GM18508 (cell line): ENCODE measurements around the gene PCF11.
"Not testable (repeated sequence)": the region's sequence is repeated elsewhere in the genome, so short reads cannot be mapped to it uniquely, and the experiment has no call there.

Experiments used
- ATAC-seq: cut with Tn5 transposase; IDR thresholded peaks from one replicate; pipeline ENCODE4 v1.9.1; 2021; ENCODE audit warnings: moderate number of reproducible peaks; ENCODE audit not compliant: insufficient read depth, unreplicated experiment

The PCF11 gene

GRCh38 chr11:83191986-83192385 lies 35.1 kb downstream of the PCF11 start:
- ATAC-seq: no peak

DNA sequence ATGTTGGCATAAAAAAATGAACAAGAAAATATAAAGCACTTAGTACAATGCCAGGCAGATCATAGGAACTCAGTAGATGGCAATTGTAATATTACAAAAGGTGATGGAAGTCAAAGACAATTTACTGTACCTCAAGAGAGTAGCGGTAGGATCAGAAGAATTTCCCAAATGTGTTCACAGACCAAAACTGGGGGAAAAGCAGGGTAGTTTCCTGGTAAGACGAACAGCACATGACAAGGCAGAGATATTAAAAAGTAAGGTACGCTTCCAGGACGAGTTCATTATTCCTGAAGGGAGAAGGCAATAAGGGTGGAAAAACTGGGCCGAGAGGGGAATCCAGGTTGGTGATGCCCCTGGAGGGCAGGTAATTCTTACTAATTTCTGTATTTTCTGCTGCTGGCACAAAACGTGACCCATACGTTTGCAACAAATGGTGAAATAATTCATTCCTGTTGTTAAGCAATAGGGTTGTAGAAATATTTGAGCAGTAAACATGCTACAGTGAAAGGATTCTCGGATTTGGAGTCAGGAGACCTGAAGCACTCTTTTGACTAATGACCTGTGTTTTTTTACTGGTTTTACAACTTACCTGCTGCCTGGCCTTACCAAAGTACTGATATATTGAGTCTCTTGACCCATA lies 35.8 kb downstream of the PCF11 start:
- ATAC-seq: no peak

DNA sequence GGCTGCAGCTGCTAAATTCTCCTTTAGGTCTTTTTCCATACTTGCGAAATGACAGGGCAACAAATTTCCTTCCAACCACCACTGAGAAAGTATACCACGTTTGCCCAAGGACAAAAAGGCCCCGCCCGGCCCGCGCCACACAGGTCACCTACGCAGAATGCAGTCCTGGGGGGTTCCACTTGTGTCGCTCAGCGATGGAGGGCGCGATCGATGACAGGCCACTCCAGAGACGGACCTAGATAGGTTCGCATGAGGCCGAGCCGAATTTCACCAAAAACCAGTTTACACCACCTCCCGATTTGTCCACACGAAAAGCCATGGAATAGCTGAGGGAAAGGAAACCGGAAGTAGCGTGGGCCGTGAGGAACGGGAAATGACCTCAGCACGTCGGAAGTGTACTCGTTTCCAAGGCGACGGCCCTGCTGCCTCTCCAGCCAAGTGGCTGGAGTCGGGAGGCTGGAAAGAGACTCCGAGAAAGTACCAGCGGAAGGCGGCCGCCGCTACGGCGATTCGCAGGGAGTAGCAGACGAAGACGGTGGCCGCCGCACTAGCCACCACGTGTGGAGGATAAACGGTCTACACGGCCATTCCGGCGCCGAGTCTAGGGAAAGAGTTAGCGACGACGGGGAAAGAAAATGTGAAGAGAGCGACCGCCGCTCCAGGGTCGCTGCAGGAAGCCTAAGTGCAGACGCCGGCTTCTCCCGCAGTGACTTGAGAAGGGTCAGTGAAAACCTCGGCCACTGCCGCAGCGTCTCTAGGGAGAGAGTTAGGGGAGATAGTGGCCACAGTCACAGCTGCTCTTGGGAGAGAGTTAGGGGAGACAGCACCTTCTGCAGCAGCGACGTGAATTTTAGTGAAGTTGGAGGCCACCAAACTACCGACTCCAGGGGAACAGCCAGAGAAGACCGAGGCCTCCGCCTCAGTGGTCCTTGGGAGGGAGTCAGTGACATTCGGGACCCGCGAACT lies 36.7 kb downstream of the PCF11 start, which contains the start of gene ANKRD42:
Gene ANKRD42 (plus strand): TSS at position 398 of the 966 bp plus-strand sequence. CDS start 959 bp downstream, outside the sequence.
- ATAC-seq: peak; percentile 79

GRCh38 chr11:83194281-83195142 lies 37.6 kb downstream of the PCF11 start:
- peak; percentile 26 for ATAC-seq

DNA sequence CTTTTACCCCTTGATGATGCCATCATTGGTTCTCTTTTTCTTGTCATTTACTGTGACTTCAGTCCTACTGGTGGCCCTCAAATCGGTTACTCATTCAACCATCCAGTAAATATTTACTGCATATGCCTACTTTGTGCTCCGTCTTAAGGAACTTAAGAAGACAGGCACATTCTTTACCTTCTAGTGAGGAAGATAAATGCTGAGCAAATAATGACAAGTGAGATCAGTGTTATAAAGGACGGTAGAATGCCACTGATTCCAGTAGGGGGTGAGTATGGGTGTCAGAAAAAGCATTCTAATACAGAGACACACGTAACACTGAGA lies 38.2 kb downstream of the PCF11 start:
- ATAC-seq: no peak

DNA sequence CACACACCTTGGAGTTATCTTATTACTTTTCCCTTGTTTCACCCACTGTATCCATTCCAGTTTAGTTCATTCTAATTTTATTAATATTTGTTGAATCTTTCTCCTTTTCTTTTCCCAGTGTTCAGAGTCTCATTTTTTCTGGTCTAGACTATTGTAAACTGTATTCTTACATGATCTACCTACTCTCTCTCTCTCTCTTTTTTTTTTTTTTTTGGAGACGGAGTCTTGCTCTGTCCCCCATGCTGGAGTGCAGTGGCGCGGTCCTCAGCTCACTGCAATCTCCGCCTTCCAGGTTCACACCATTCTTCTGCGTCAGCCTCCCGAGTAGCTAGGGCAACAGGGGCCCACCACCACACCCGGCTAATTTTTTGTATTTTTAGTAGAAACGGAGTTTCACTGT lies 38.7 kb downstream of the PCF11 start:
- no peak for ATAC-seq

- no peak for ATAC-seq
Measured at GRCh38 chr11:83200035-83200434, 43.1 kb downstream of the PCF11 start.

- no peak for ATAC-seq
Measured at GRCh38 chr11:83205608-83206185, 48.8 kb downstream of the PCF11 start.

- no peak for ATAC-seq
Measured at GRCh38 chr11:83206221-83206620, 49.3 kb downstream of the PCF11 start.

DNA sequence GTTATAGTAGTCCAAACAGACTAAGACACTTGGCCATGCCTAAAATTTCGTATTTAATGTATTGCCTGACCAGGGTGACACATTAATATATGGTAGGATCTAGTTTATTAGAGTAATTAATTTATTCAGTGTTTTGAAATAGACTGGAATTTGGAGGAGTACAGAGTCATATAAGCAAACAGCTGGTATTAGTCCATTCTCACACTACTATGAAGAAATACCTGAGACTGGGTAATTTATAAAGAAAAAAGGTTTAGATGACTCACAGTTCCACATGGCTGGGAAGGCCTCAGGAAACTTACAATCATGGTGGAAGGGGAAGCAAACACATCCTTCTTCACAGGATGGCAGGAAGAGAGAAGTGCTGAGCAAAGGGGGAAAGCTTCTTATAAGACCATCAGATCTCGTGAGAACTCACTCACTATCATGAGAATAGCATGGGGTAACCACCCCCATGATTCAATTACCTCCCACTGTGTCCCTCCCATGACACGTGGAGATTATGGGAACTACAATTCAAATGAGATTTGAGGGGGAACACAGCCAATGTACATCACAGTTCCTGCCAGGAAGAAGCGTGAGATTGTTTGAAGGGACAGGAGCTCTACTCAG lies 49.9 kb downstream of the PCF11 start:
- ATAC-seq: not testable (repeated sequence)

GRCh38 chr11:83219095-83219494 lies 62.2 kb downstream of the PCF11 start:
- no peak for ATAC-seq

- no peak for ATAC-seq
Measured at GRCh38 chr11:83220260-83220659, 63.3 kb downstream of the PCF11 start.

GRCh38 chr11:83221694-83222093 lies 64.8 kb downstream of the PCF11 start:
- no peak for ATAC-seq

GRCh38 chr11:83222499-83222898 lies 65.6 kb downstream of the PCF11 start:
- no peak for ATAC-seq

GRCh38 chr11:83223457-83223856 lies 66.5 kb downstream of the PCF11 start:
- no peak for ATAC-seq

- ATAC-seq: no peak
Measured at GRCh38 chr11:83235825-83236224, 78.9 kb downstream of the PCF11 start.
